Mammary epithelial cell (primary cell): ENCODE data around the gene EFCAB9.

Experiments used
- CTCF ChIP-seq, 2 donors: IDR thresholded peaks in 1 of 2; conservative IDR thresholded peaks in 1 of 2; 2 replicates each; pipeline ENCODE4 v1.5.1; 2011 to 2012; ENCODE audit warnings: inconsistent platforms in 2 of 2, low read length in 2 of 2, mild to moderate bottlenecking in 2 of 2, control low read depth in 1 of 2, low read depth in 1 of 2; ENCODE audit not compliant: insufficient read depth in 1 of 2; ENCODE audit errors: extremely low read depth in 1 of 2
- EZH2 ChIP-seq: IDR thresholded peaks from 2 replicates; pipeline ENCODE4 v1.6.1; 2012; ENCODE audit warnings: low read length, inconsistent platforms, borderline replicate concordance

GRCh38 chr5:172216345-172216744, 22.4 kb downstream of the EFCAB9 start:
- TF ChIP-seq CTCF (conservative IDR thresholded peaks at IDR 0.05 in 1 of 2, IDR thresholded peaks at IDR 0.05 in 1 of 2; ENCODE audit: extremely low read depth in 1 of 2, insufficient read depth in 1 of 2, low read depth in 1 of 2, low read length in 2 of 2) (no peak), EZH2 (no peak)
